HL-60/S4 treated with retinoic acid at 250 ng/mL for 4 days and 3 days (cell line): Measurements from ENCODE around the gene RBM43.

Source experiments
- in situ Hi-C: fragments of 300-500 bp; cut with MboI; formaldehyde crosslinking; loops from 2 replicates; pipeline ENCODE4 v1.7.0; 2022; ENCODE audit warnings: low sequenced_read_pairs

RBM43 gene

GRCh38 chr2:151271824-151272223, 10.2 kb upstream of the RBM43 start:
- in situ Hi-C loops = no loop called here

GRCh38 chr2:151269798-151270568, 8.3 kb upstream of the RBM43 start:
- in situ Hi-C loops = no loop called here

GRCh38 chr2:151268085-151268484, 6.4 kb upstream of the RBM43 start:
- in situ Hi-C loops = no loop called here

GRCh38 chr2:151267537-151267936, 5.9 kb upstream of the RBM43 start:
- in situ Hi-C loops = no loop called here

- in situ Hi-C loops = no loop called here
These were observed 4.3 kb upstream of the RBM43 start for GRCh38 chr2:151265991-151266390.

- in situ Hi-C loops = no loop called here
These were observed 2.6 kb upstream of the RBM43 start for GRCh38 chr2:151264157-151264825.

GRCh38 chr2:151262629-151263028, 966 bp upstream of the RBM43 start:
- in situ Hi-C loops = no loop called here

GRCh38 chr2:151261977-151262291, 271 bp upstream of the RBM43 start:
- in situ Hi-C loops = no loop called here

- in situ Hi-C loops = no loop called here
These were observed 961 bp downstream of the RBM43 start for GRCh38 chr2:151260573-151261230.

- in situ Hi-C loops = no loop called here
These were observed 3.5 kb downstream of the RBM43 start for GRCh38 chr2:151258121-151258520.

- in situ Hi-C loops = no loop called here
These were observed 9.0 kb downstream of the RBM43 start for GRCh38 chr2:151252646-151253045.

GRCh38 chr2:151251012-151251411, 10.7 kb downstream of the RBM43 start:
- in situ Hi-C loops = no loop called here

- in situ Hi-C loops = loop anchor here (25.0 kb wide), 1 partner anchor 1660 kb away; the partner anchor contains the start of gene MMADHC
These were observed 14.2 kb downstream of the RBM43 start for GRCh38 chr2:151247432-151247831.

GRCh38 chr2:151246152-151246551, 15.5 kb downstream of the RBM43 start:
- in situ Hi-C loops = loop anchor here (25.0 kb wide), 1 partner anchor 1659 kb away; the partner anchor contains the start of gene MMADHC

- in situ Hi-C loops = loop anchor here (25.0 kb wide), 1 partner anchor 1656 kb away; the partner anchor contains the start of gene MMADHC
These were observed 18.2 kb downstream of the RBM43 start for GRCh38 chr2:151243468-151243867.

GRCh38 chr2:151241224-151241623, 20.4 kb downstream of the RBM43 start:
- in situ Hi-C loops = loop anchor here (25.0 kb wide), 1 partner anchor 1654 kb away; the partner anchor contains the start of gene MMADHC

- in situ Hi-C loops = loop anchor here (25.0 kb wide), 1 partner anchor 1653 kb away; the partner anchor contains the start of gene MMADHC
These were observed 21.2 kb downstream of the RBM43 start for GRCh38 chr2:151240433-151240832.

- in situ Hi-C loops = loop anchor here (25.0 kb wide), 1 partner anchor 1652 kb away; the partner anchor contains the start of gene MMADHC
These were observed 22.0 kb downstream of the RBM43 start for GRCh38 chr2:151239624-151240023.

- in situ Hi-C loops = loop anchor here (25.0 kb wide), 1 partner anchor 1652 kb away; the partner anchor contains the start of gene MMADHC
These were observed 22.9 kb downstream of the RBM43 start for GRCh38 chr2:151238527-151239487.

- in situ Hi-C loops = loop anchor here (25.0 kb wide), 1 partner anchor 1650 kb away; the partner anchor contains the start of gene MMADHC
These were observed 24.1 kb downstream of the RBM43 start for GRCh38 chr2:151237422-151238025.
